Measurements from ENCODE around the gene SPIN1. TPM values are rescaled to one million over a fixed set of nuclear protein-coding genes. Genes with fewer than 3 reads are reported as not detected.
A peak's percentile ranks its signal among the peaks of the same experiment; 100 is the strongest.

The SPIN1 gene
- total and polyA plus RNA-seq, 2 experiments from 2014 or later: 49.0 to 158 TPM

DNA sequence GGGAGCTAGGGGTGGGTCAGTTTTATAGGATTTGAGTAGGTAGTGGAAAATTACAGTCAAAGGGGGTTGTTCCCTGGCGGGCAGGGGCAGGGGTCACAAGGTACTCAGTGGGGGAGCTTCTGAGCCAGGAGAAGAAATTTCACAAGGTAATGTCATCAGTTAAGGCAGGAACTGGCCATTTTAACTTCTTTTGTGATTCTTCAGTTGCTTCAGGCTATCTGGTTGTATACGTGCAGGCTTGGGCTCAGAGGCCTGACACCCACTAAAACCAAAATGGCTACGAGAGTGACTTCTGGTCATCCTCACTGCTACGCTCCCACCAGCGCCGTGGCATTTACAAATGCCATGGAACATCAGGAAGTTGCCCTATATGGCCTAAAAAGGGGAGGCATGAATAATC, 126.0 kb downstream of the SPIN1 start:
- no peaks in the 10 kb centered on the region for H4K20me1 ChIP-seq (replicated peaks; ENCODE audit: insufficient read depth)
- H3F3A ChIP-seq (replicated peaks; ENCODE audit: low read depth): peaks cover 3% of the 10 kb centered on the region; the same call in 1 of the 2 replicates
- ATAC-seq (peak; percentile 24; the same call in 1 of the 3 replicates), DNase-seq (ENCODE audit: low spot score) (no peak)
- Mint-ChIP-seq H3K27ac (peak overlapping the region; percentile 85), H3K27me3 (ENCODE audit: insufficient read depth, low read depth, poor library complexity) (peaks cover 7% of the 10 kb centered on the region), H3K4me1 (peaks cover 24% of the 10 kb centered on the region), H3K4me3 (no peak overlapping the region), H3K36me3 (ENCODE audit: low read depth) (no peaks in the 10 kb centered on the region; the same call in 2 of the 3 replicates), H3K9me3 (peaks cover 7% of the 10 kb centered on the region; the same call in 2 of the 3 replicates)
- no peak overlapping the region for H3K4me2 ChIP-seq
- no peak overlapping the region for H3K4me3 ChIP-seq
- TF ChIP-seq, protein P1, sequence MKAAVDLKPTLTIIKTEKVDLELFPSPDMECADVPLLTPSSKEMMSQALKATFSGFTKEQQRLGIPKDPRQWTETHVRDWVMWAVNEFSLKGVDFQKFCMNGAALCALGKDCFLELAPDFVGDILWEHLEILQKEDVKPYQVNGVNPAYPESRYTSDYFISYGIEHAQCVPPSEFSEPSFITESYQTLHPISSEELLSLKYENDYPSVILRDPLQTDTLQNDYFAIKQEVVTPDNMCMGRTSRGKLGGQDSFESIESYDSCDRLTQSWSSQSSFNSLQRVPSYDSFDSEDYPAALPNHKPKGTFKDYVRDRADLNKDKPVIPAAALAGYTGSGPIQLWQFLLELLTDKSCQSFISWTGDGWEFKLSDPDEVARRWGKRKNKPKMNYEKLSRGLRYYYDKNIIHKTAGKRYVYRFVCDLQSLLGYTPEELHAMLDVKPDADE (IDR thresholded peaks at IDR 0.05): no peak
- TF ChIP-seq EZH2 (IDR thresholded peaks at IDR 0.05; ENCODE audit: low read depth, unreplicated experiment) (no peak), JUNB (IDR thresholded peaks at IDR 0.05; ENCODE audit: unreplicated experiment) (no peak), NANOG (IDR thresholded peaks at IDR 0.05; ENCODE audit: borderline replicate concordance) (no peak)
- no peak overlapping the region for H2AFZ ChIP-seq
- H3K9me2 ChIP-seq (ENCODE audit: insufficient read depth): no peaks in the 10 kb centered on the region; the same call in 1 of the 2 replicates
- H3K4me1 ChIP-seq (ENCODE audit: insufficient read depth): peaks cover 13% of the 10 kb centered on the region
- no peaks in the 10 kb centered on the region; the same call in 1 of the 2 replicates for H3K36me3 ChIP-seq (ENCODE audit: insufficient read depth)
- no peaks in the 10 kb centered on the region for H3K27me3 ChIP-seq (ENCODE audit: insufficient read depth)
- H3K79me2 ChIP-seq (replicated peaks; ENCODE audit: insufficient read depth): no peaks in the 10 kb centered on the region
- H3K27ac ChIP-seq (ENCODE audit: low read depth): no peak overlapping the region

DNA sequence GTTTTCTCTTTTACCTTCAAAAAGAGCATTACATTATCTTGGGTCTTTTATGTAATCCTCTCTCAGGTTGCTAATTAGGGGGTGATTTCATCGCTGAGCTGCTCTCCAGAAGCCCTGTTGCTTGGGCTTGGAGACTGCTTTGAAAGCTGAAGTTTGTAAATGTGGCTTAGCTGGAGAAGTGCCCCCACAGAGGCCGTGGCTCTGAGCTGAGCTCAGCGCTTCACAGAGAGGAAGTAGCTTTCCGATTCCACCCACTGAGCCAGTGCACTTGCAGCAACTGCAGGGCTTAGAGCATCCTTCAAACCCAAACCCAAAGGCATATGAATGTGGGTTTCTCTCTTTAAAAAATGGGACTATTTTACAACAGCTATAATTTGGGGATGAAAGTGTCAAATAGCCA, 133.1 kb downstream of the SPIN1 start:
- Histone ChIP-seq H3K36me3 (ENCODE audit: insufficient read depth) (no peaks in the 10 kb centered on the region), H3K4me3 (no peak overlapping the region), H3F3A (replicated peaks; ENCODE audit: low read depth) (no peaks in the 10 kb centered on the region), H3K79me2 (replicated peaks; ENCODE audit: insufficient read depth) (no peaks in the 10 kb centered on the region), H4K20me1 (replicated peaks; ENCODE audit: insufficient read depth) (no peaks in the 10 kb centered on the region), H3K4me2 (no peak overlapping the region), H3K9me2 (ENCODE audit: insufficient read depth) (no peaks in the 10 kb centered on the region; the same call in 1 of the 2 replicates), H2AFZ (peak overlapping the region; percentile 17; the same call in 1 of the 2 replicates), H3K27ac (ENCODE audit: low read depth) (no peak overlapping the region), H3K4me1 (ENCODE audit: insufficient read depth) (peaks cover 12% of the 10 kb centered on the region; the same call in 1 of the 2 replicates), H3K27me3 (ENCODE audit: insufficient read depth) (no peaks in the 10 kb centered on the region)
- Mint-ChIP-seq H3K27me3 (ENCODE audit: insufficient read depth, low read depth, poor library complexity) (peaks cover 14% of the 10 kb centered on the region), H3K4me3 (no peak overlapping the region), H3K9me3 (no peaks in the 10 kb centered on the region), H3K36me3 (ENCODE audit: low read depth) (no peaks in the 10 kb centered on the region), H3K27ac (no peak overlapping the region), H3K4me1 (peaks cover 24% of the 10 kb centered on the region)
- DNase-seq (ENCODE audit: low spot score) (no peak), ATAC-seq (peak; percentile 76)
- TF ChIP-seq, protein P1 (IDR thresholded peaks at IDR 0.05): no peak
- no peak for TF ChIP-seq EZH2 (IDR thresholded peaks at IDR 0.05; ENCODE audit: low read depth, unreplicated experiment)
- TF ChIP-seq EZH2phosphoT487 (IDR thresholded peaks at IDR 0.05; ENCODE audit: unreplicated experiment): no peak
- TF ChIP-seq, protein P2, sequence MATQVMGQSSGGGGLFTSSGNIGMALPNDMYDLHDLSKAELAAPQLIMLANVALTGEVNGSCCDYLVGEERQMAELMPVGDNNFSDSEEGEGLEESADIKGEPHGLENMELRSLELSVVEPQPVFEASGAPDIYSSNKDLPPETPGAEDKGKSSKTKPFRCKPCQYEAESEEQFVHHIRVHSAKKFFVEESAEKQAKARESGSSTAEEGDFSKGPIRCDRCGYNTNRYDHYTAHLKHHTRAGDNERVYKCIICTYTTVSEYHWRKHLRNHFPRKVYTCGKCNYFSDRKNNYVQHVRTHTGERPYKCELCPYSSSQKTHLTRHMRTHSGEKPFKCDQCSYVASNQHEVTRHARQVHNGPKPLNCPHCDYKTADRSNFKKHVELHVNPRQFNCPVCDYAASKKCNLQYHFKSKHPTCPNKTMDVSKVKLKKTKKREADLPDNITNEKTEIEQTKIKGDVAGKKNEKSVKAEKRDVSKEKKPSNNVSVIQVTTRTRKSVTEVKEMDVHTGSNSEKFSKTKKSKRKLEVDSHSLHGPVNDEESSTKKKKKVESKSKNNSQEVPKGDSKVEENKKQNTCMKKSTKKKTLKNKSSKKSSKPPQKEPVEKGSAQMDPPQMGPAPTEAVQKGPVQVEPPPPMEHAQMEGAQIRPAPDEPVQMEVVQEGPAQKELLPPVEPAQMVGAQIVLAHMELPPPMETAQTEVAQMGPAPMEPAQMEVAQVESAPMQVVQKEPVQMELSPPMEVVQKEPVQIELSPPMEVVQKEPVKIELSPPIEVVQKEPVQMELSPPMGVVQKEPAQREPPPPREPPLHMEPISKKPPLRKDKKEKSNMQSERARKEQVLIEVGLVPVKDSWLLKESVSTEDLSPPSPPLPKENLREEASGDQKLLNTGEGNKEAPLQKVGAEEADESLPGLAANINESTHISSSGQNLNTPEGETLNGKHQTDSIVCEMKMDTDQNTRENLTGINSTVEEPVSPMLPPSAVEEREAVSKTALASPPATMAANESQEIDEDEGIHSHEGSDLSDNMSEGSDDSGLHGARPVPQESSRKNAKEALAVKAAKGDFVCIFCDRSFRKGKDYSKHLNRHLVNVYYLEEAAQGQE (IDR thresholded peaks at IDR 0.05; ENCODE audit: unreplicated experiment): no peak
- TF ChIP-seq, protein P3, sequence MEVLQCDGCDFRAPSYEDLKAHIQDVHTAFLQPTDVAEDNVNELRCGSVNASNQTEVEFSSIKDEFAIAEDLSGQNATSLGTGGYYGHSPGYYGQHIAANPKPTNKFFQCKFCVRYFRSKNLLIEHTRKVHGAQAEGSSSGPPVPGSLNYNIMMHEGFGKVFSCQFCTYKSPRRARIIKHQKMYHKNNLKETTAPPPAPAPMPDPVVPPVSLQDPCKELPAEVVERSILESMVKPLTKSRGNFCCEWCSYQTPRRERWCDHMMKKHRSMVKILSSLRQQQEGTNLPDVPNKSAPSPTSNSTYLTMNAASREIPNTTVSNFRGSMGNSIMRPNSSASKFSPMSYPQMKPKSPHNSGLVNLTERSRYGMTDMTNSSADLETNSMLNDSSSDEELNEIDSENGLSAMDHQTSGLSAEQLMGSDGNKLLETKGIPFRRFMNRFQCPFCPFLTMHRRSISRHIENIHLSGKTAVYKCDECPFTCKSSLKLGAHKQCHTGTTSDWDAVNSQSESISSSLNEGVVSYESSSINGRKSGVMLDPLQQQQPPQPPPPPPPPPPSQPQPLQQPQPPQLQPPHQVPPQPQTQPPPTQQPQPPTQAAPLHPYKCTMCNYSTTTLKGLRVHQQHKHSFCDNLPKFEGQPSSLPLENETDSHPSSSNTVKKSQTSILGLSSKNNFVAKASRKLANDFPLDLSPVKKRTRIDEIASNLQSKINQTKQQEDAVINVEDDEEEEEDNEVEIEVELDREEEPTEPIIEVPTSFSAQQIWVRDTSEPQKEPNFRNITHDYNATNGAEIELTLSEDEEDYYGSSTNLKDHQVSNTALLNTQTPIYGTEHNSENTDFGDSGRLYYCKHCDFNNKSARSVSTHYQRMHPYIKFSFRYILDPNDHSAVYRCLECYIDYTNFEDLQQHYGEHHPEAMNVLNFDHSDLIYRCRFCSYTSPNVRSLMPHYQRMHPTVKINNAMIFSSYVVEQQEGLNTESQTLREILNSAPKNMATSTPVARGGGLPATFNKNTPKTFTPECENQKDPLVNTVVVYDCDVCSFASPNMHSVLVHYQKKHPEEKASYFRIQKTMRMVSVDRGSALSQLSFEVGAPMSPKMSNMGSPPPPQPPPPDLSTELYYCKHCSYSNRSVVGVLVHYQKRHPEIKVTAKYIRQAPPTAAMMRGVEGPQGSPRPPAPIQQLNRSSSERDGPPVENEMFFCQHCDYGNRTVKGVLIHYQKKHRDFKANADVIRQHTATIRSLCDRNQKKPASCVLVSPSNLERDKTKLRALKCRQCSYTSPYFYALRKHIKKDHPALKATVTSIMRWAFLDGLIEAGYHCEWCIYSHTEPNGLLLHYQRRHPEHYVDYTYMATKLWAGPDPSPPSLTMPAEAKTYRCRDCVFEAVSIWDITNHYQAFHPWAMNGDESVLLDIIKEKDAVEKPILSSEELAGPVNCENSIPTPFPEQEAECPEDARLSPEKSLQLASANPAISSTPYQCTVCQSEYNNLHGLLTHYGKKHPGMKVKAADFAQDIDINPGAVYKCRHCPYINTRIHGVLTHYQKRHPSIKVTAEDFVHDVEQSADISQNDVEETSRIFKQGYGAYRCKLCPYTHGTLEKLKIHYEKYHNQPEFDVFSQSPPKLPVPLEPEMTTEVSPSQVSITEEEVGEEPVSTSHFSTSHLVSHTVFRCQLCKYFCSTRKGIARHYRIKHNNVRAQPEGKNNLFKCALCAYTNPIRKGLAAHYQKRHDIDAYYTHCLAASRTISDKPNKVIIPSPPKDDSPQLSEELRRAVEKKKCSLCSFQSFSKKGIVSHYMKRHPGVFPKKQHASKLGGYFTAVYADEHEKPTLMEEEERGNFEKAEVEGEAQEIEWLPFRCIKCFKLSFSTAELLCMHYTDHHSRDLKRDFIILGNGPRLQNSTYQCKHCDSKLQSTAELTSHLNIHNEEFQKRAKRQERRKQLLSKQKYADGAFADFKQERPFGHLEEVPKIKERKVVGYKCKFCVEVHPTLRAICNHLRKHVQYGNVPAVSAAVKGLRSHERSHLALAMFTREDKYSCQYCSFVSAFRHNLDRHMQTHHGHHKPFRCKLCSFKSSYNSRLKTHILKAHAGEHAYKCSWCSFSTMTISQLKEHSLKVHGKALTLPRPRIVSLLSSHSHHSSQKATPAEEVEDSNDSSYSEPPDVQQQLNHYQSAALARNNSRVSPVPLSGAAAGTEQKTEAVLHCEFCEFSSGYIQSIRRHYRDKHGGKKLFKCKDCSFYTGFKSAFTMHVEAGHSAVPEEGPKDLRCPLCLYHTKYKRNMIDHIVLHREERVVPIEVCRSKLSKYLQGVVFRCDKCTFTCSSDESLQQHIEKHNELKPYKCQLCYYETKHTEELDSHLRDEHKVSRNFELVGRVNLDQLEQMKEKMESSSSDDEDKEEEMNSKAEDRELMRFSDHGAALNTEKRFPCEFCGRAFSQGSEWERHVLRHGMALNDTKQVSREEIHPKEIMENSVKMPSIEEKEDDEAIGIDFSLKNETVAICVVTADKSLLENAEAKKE (CRISPR knock-in tag; IDR thresholded peaks at IDR 0.05): no peak
- no peak for TF ChIP-seq CREB1 (CRISPR knock-in tag; IDR thresholded peaks at IDR 0.05; ENCODE audit: low read depth)
- TF ChIP-seq NANOG (IDR thresholded peaks at IDR 0.05; ENCODE audit: borderline replicate concordance): no peak
- TF ChIP-seq STAT1 (IDR thresholded peaks at IDR 0.05; ENCODE audit: unreplicated experiment): no peak
